Medulla oblongata (tissue), 1 donor: ENCODE data around the gene SCFD2.

Experiments used
- DNase-seq: peaks from one replicate; pipeline ENCODE4 v3.0.0-alpha.2; 2015; ENCODE audit errors: extremely low spot score

Gene SCFD2

DNA sequence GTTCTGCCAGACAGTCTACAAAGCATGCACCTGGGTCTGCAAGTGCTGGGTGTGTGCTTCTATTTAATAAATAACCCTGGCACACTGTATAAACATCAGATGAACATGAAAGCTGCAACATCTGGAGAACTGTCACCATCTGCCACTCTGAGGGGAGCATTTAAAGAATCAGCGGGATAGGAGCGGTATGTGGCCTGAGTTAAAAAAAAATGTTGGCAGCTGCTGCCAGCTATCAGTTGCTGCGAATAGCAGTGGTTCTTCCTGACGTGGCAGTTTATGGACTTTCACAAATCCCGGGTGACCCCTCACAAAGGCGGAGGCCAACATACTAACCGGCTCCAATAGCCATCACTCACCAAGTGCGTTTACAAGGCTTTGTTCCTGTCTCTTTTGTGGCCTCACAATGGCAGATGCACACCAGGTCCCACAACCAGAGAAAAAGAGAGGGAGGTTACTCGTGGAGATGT is 408.6 kb downstream of the SCFD2 start:
- no peak for DNase-seq

DNA sequence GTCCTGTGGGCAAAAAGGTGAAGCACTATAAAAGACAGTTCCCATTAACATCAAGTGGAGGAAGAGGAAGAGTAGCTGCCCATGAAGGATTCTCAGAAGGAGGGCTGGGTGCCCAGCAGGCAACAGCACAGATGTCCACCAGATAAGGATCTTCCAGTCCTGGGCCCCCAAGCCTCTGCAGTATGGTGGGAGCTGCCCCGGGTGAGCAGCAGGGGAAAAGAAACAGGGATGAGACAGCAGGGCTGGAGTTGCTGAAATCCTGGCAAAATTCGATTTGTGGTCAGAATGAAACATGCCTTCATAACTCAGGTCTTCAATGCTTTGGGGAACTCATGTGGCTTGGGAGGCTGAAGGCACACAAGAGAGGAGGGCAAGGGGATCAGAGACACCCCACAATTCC is 409.2 kb downstream of the SCFD2 start:
- no peak for DNase-seq

DNA sequence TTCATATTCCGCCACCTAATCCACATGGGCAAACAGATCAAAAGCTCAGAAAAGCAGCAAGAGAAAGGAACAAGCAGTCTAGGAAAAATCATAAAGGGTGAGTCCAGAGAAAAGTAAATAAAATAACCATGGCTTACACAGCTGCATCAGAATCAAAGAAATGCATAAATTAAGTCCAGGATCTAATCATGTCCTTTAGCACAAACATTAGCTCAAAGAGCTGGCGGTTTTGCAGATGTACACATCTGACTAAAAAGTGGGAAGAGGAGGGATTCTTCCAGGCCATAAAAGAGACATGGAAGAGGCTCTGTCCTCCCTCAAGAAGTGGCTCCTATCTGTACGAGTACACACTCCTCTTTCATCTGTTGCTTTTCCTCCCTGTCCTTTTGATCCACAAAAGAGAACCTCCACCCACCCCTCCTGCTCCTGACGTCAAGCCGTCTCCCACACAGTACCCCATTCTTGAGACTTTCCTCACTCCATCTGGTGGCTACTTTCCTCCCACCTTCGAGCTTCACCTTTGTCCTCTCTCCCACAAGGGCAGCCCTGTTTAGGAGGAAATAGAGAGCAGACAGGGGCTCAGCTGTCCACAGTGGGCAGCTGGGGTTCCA is 411.2 kb downstream of the SCFD2 start:
- DNase-seq: no peak

DNA sequence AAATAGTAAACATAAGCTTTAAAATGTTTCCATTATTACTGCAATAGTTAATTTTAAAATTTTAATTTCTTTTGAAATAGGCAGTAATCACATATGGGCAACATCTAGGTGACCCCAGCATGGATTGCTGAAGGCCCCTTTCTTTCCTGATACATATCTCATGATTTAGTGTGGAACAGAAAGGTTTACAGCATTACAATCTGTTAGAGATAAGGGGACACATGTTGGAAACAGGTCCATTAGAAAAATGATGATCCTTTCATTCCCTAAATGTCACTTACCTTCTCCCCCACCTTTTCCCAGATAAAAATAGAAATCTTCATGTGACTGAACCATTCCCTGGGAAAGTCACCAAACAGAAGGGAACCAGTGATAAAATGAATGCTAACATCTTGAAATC is 413.3 kb downstream of the SCFD2 start:
- no peak for DNase-seq

DNA sequence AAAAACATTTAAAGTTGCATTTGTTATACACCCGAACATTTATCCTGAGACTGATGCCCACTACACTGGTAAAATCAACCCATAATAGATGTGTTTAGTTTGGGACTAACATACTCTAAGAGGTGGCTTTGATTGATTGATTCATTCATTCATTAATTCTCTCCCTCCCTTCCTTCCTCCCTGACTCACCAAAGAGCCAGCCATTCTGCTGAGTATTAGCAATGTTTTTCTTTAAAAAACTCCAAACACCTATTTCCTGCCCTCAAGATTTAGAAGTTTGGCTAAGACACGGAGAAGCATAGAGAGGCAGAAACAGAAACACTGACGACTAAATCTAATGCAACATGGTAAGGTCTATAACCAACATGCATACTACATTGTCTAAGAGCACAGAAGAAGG is 414.8 kb downstream of the SCFD2 start:
- no peak for DNase-seq

DNA sequence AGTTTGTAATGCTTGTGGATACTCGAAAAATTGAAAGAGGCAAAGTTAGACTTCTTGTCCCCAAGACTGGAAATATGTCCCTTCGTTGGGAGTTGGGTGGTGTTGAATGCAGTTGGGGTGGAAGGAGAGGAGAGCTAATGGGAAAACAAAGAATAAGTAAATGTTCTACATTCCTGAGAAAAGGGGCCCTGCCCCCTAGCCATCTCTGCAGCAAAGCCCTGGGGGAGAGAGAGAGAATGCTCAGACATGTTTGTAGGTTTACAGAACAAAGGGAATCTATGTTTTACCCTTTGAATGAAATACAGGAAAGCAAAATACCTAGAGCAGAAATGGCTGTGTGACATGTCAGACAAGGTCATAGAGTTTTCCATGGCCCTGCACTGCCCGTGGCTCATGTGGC is 415.6 kb downstream of the SCFD2 start:
- no peak for DNase-seq

DNA sequence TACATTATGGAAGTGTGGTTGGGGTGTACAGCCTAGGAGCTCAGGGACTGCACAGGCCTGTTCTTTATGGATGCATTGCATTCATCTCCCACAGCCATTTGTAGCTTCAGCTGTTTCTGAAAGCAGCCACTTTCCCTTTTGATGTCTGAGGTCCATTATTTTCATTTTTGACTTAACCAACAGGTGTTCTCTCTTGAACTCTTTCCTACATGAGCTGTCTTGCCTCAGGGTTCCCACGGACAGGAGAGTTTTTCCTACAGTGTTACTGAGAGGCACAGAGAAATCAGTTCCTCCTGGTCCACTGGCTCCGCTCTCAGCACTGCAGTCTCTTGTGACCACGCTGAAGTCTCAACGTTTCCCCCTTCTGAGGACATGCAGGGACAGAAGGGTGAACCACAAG is 416.5 kb downstream of the SCFD2 start:
- no peak for DNase-seq

DNA sequence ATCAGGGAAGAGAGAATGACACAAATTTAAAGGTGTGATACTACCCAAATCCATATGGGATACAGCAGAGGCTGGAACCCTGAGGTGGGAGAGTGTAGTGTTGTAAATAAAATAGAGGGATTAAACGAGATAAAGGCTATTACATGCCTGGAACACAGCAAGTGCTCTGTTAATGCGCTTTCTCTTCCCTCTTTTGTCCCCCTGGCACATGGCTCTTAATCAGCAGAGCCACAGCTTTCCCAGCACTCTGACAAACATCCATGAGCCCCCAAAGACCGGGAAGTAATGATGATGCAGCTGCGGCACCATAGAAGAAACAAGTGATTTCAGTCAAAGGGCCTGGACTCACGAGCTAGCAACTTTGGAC is 417.8 kb downstream of the SCFD2 start:
- no peak for DNase-seq

DNA sequence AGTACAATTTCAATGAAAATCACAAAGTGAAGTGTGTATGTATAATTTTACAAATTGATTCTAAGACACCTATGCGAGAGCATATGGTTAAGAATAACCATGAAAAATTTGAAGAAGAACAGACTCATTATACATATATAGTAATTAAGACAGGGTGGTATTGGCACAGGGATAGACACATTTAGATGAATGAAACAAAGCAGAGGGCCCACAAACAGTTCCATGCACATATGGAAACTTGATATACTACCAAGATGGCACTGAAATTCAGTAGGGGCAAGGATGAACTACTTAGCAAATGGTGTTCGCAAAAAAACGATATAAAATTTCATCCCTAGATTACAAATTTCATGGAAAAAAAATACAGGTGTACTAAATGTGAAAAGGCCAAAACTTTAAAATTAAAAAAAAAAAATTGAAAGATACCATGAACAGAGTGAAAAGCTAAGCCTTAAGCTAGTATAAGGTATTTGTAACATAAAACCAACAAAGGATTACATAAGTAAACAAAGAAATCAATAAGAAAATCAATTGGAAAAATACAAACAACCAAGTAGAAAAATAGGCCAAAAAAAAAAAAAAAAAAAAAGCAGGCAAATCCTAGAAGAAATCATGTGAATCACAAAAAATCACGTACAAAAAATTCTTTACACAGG is 418.3 kb downstream of the SCFD2 start:
- DNase-seq: no peak

DNA sequence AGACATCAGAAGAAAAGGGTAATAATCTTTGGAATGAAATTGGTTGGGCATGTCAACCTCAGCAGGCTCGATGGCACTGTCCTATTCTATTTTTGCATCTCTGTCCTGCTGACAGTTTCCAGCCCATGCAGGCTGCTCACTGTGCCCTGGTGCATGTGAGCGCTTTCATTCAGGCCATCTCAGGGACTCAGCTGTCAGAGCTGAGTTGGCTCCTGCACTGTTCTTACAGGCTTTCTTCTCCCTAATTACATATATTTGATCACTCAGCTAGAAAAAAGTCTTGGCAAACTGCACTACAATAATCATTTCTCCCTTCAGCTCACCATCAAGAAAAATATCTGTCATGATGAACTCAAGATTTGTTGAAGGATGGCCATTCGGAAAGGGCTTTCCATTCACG is 419.0 kb downstream of the SCFD2 start:
- no peak for DNase-seq

DNA sequence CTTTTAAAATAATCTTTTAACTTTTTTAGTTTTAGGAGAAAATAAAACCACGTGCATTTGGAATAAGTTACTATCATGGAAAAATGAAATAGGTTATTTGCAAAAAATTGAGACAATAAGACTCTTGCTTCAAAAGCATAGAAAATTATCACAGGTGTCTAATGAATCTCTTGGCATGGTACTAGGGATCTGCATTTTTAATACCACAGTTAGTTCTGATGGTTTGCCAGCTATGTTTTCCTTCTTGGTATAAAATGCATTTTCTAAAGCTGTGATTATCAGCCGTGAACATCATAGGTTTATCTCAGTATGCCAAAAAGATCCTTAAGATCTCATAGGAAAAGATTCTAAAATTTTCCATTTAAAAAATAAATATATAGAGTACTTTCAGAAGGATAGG is 419.9 kb downstream of the SCFD2 start:
- no peak for DNase-seq

DNA sequence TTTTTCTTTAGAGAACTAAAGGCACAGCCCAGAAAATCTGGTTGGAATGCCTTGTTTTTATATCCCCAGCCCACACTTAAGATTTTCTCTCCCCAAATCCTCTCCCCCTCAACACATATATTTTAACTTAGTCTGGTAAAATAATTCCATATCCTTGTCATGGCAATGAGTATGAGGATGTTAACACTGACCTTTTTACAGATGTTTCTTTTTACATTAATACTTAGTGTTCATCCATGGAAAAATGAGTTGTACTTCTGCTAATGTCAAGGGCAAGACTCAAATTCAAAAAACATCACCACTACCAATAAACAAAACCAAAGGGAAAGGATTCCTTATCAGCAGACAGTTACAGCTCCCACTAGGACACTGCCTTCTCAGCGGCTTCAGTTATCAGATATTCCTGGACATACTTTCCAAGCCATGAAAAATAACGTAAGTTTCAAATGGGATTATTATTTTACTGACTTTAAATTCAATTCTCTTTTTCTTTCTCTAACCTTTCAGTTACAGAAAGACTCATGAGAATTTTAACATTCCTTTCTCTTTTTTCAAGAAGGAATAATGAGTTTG is 420.4 kb downstream of the SCFD2 start:
- no peak for DNase-seq

DNA sequence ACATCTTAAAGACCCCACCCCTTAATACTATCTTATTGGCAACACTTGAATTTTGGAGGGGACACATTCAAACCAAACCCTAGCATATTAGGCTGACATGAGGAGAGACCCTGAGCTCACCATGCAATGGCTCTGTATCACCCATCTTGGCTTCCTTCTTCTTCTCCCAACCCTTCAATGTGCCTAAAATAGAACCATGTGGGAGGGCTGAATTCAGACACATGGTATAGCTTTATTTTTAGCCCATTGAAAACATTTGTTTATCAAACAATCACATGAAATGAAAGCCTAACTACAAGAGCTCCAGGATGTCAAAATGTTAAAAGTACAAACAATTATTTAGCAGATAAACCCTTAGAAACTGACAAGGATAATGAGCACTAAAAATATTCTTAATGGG is 422.2 kb downstream of the SCFD2 start:
- no peak for DNase-seq

DNA sequence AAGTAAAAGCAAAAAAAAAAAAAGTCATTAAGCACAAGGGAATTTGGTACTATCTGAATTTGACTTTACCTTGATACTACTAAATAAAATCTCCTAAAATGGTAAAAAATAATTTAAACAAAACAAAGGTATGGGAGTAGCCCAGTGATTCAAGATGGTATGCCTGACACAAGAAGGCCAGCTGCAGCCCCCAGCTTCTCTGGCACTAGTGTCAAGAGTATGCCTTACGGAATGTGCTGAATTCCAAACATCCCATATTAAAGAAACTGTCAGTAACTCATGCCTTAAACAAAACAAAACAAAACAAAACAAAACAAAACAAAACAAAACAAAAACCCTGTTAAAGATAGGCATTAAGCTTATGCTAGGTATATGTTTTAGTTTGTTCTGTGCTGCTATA is 422.9 kb downstream of the SCFD2 start:
- no peak for DNase-seq

DNA sequence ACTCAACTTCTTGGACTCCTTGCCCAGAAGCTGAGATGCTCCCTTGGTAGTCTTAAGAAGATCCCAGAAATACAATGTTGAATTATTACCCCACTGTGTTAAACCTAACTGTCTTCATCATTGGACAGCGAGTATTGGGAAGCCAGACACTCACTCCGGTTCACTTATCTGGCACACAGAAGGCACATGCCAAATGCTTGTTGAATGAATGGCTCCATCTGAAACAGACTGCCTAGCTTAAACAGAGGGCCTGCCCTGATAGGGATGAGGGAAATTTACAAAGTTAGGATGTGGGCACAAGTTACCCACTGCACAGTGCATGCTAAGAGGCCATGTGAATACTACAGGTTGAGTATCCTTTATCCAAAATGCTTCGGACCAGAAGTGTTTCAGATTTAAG is 424.4 kb downstream of the SCFD2 start:
- no peak for DNase-seq

DNA sequence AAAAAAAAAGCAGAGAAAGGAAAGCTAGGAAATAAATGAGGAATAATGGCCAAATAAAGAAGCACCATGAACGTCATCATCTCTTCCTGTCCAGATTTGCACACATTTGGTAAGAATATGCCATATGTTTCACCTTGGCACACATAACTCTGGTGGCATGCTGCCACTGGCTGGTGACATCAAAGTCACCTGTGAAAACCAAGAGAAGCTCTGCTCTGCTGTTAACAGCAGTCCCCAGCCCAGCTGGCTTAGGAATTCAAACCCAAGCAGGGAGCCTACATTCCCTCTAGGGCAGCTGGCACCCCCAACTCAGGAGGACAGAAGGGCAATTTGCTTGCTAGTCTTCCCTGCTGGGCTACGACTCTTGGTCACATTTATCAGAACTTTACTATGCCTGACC is 426.1 kb downstream of the SCFD2 start:
- DNase-seq: no peak

DNA sequence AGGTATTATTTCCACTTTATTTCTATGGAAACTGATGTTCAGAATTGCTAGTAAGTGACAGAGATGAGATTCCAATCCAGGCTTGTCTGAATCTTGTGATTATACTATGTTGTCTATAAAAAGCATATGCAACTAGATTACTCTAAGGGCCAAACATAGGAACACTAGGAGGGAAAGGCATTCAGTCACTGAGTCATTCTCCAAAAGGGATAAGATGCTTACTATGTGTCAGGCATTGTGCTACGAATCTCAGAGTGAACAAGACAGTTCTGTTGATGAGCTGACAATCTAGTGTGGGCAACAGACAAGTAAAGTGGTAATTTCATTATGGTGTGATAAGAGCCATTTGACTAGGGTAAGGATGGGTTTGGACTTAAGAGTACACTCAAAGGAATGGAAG is 426.5 kb downstream of the SCFD2 start:
- DNase-seq: no peak

DNA sequence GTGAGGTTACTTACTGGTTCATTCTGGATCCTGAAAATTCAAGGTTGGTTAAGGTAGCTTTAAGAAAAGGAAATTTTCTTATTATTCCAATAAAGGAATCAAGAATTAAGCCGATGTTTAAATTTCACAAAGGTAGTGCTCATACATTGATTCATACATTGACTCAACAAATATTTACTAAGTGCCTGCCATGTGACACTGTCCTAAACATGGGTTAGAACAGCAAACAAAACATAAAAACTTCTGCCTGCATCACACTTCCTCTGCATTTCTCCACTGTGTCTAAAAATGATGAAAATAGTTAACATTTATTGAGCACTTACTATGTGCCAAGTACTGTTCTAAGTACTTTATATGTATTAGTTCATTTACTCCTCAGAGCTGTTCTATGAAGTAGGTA is 428.0 kb downstream of the SCFD2 start:
- DNase-seq: no peak

DNA sequence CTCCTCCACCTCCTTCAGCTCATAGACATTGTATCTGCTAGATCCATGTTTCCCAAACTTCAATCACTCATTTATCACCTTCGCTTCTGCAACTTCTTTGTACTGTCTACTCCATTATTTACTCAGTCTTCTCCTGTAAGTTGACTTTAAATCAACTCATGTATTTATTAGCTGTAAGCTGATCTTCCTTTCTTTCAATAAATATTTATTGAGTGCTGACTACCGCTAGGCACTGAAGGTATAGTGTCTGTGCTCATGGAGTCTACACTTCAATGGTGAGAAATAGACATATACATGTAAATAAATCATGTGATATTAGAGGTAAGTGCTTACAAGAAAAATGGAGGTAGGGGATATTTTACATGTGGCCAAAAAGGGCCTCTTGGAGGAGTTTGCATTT is 429.1 kb downstream of the SCFD2 start:
- DNase-seq: no peak

DNA sequence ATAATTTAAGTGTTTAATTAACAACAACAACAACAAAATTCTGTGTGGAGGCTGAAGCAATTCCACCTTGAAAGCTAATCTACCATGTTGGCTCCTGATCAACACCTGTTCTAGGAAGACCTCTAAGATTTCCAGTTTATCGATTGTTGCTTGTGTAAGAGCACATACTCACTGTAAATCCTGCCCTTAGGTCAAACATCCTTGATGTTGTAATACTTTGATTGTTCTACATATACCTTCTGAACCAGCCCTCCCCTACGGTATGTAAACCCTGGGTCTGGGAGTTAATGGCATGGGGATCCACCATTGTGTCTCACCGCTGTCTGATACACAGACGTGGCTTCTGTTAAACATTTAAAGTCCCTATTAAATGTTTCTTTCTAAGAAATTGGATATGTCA is 430.5 kb downstream of the SCFD2 start:
- no peak for DNase-seq

DNA sequence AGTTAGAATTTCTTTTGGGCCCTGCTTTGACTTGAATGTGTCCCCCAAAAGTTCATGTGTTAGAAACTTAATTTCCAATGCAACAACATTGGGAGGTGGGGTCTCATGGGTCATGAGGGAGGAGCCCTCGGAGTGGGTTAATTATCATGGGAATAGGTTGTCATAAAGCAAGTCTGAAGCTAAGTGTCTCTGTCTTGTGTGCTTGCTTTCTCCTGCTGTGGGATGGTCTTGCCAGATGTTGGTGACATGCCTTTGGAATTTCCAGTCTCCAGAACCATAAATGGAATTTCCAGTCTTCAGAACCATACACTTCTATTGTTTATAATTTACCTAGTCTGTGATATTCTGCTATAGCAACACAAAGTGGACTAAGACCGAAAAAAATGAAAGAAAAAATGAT is 432.1 kb downstream of the SCFD2 start:
- no peak for DNase-seq

DNA sequence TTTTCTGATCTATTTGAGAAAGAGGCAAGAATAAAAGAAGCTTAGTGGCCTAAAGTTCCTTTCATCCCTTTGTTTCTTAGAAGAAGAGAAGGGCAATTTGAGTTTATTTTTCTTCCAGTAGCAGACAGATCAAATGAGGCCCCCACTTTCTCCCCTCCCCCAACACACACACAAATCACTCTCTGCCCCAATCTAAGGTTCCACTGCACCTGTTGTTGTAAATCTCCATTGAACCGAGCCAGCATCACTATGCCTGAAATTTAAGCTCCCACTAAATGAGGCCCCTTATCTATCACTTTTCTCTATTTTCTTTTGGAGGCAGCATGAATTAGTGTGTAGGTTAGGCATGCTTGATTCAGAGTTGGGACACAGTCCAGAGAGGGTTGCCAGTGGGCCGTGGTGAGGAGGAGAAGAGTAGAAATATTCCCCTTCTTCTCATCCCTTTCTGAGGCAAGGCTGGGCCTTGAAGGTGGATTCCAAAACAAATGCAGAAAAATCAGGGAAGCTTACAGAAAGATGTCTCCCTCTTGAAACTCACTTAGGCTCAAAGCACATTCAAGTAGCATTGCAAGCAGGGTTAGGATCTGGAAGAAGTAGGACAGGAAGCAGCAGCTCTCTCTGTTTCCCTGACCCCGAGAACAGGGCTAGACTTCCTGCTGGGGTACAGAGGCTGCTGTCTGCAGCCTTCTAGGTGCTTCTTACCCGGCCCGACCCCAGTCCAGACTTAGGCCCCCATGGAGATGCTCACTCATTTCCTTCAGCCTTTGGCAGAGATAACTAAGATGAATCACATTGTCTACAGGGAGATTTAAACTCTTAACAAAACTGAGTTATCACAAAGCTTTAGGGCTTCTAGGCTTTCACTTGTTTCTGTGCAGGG is 433.0 kb downstream of the SCFD2 start:
- DNase-seq: no peak

DNA sequence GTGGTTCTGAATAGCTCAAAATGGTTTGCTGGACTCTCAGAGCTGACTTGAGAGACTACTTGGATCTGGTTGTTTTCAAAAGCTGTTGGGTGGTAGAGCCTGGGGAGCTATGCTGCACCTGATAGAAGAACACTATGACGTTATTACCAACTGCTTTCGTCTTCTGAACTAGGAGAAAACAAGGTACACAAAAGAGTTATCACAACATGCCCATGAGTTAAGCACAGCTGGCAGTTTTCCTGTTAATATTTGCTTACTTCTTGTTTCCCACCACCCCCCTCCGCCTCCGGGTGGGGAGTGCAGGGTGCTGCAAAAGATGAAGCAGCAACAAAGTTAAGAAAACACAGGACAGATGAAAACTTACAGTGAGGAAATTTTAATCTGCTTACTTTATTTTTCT is 434.6 kb downstream of the SCFD2 start:
- DNase-seq: no peak
